Measurements from ENCODE around the gene SETD2. TPM values are rescaled to one million over a fixed set of nuclear protein-coding genes. Genes with fewer than 3 reads are reported as not detected.
A peak's percentile ranks its signal among the peaks of the same experiment; 100 is the strongest.

The SETD2 gene
- total RNA-seq, 1 donor from 2014 or later, result 21.0 TPM

- H3K4me1 ChIP-seq, result no peaks in the 10 kb centered on the region
- peak overlapping the region in 1 of 2 donors; percentile 15 for H3K27ac ChIP-seq
- H3K4me3 ChIP-seq, result no peak overlapping the region
- TF ChIP-seq CTCF (IDR thresholded peaks at IDR 0.05), result no peak
- no peak for DNase-seq (ENCODE audit: low spot score in 2 of 2)
- H3K27me3 ChIP-seq, result no peaks in the 10 kb centered on the region
- H3K36me3 ChIP-seq, result peaks cover 8 to 16% of the 10 kb centered on the region in 2 donors
- no peaks in the 10 kb centered on the region for H3K9me3 ChIP-seq
- intact Hi-C loops (cut with DNase I), result no loop called here
These were observed 176.0 kb downstream of the SETD2 start for GRCh38 chr3:46987743-46988401.

DNA sequence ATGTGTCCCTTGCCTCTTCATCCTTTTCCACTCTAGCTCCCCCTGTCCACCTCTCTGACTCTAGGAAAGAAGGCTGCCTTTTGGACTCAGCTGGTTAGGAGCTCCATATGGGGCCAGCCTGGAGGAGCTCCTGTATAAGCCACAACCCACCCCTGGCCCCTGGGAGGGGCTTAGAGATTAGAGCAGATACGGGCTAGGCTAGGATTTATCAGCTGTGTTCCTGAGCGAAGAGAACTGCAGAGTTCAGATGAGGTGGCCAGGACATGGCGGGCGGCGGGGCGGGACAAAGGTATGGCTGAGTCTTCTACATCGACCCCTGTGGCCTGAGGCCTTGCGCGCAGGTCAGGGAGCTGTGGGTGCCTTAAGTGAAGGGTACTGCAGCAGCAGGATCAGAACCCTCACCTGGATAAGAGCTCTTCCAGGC, 176.6 kb downstream of the SETD2 start:
- no peak overlapping the region for H3K27ac ChIP-seq
- intact Hi-C loops (cut with DNase I), result no loop called here
- no peak for TF ChIP-seq CTCF (IDR thresholded peaks at IDR 0.05)
- DNase-seq (ENCODE audit: low spot score in 2 of 2), result no peak
- H3K4me3 ChIP-seq, result no peak overlapping the region
- peaks cover 8 to 16% of the 10 kb centered on the region in 2 donors for H3K36me3 ChIP-seq
- no peaks in the 10 kb centered on the region for H3K4me1 ChIP-seq
- no peaks in the 10 kb centered on the region for H3K27me3 ChIP-seq
- H3K9me3 ChIP-seq, result no peaks in the 10 kb centered on the region

GRCh38 chr3:46986782-46987310, 177.1 kb downstream of the SETD2 start:
- H3K36me3 ChIP-seq, result peaks cover 7 to 16% of the 10 kb centered on the region in 2 donors
- H3K4me3 ChIP-seq, result no peak overlapping the region
- peaks cover 0 to 2% of the 10 kb centered on the region in 2 donors for H3K4me1 ChIP-seq
- TF ChIP-seq CTCF (IDR thresholded peaks at IDR 0.05), result no peak
- no peaks in the 10 kb centered on the region for H3K27me3 ChIP-seq
- no peak for DNase-seq (ENCODE audit: low spot score in 2 of 2)
- H3K27ac ChIP-seq, result no peak overlapping the region
- no peaks in the 10 kb centered on the region for H3K9me3 ChIP-seq
- intact Hi-C loops (cut with DNase I), result no loop called here

DNA sequence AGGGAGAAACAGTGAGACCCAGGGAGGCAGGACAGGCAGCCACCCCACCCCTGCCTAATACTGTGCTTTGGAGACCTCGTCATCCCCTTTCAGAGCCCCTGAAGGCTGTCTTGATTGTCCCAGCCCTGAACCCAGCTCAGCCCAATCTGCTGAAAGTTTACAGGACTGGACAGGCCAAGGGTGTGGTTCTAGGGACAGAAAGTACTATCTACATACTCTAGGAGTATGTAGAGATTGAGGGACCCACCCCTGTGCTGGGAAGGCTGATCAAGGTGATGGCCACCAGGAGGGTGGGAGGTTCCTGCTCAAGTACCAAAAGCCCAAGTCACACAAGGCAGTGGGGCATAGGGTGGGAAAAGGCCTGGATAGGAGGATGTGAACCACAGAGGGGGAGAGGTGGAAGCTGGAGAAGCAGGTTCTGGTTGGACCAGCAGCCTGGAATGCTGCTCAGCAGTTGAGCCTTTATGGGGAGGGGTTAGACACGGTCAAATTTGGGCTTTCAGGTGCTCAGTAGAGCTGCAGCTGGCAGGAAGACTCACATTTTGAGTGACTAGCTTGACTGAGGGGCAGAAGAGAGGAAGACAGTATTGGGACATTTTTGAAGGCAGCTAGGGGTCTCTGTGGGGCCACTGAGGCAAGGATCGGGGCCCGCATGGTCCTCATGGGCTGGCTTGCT, 177.7 kb downstream of the SETD2 start:
- H3K4me3 ChIP-seq, result no peak overlapping the region
- TF ChIP-seq CTCF (IDR thresholded peaks at IDR 0.05), result no peak
- intact Hi-C loops (cut with DNase I), result no loop called here
- no peaks in the 10 kb centered on the region for H3K9me3 ChIP-seq
- no peaks in the 10 kb centered on the region for H3K27me3 ChIP-seq
- DNase-seq (ENCODE audit: low spot score in 2 of 2), result no peak
- H3K27ac ChIP-seq, result no peak overlapping the region
- H3K36me3 ChIP-seq, result peaks cover under 1 to 14% of the 10 kb centered on the region in 2 donors
- peaks cover 0 to 3% of the 10 kb centered on the region in 2 donors for H3K4me1 ChIP-seq

GRCh38 chr3:46985588-46985987, 178.3 kb downstream of the SETD2 start:
- no peak for TF ChIP-seq CTCF (IDR thresholded peaks at IDR 0.05)
- Histone ChIP-seq H3K36me3 (peaks cover 0 to 14% of the 10 kb centered on the region in 2 donors), H3K27ac (no peak overlapping the region), H3K27me3 (no peaks in the 10 kb centered on the region), H3K4me3 (no peak overlapping the region), H3K4me1 (peaks cover 0 to 3% of the 10 kb centered on the region in 2 donors), H3K9me3 (no peaks in the 10 kb centered on the region)
- DNase-seq (ENCODE audit: low spot score in 2 of 2), result no peak
- intact Hi-C loops (cut with DNase I), result no loop called here
